Breast epithelium (tissue), 3 donors: ENCODE measurements around the gene SPATA24.

ENCODE experiments used
- CTCF ChIP-seq, 3 donors: fragments of 450-650 bp; IDR thresholded peaks; one replicate each; pipeline ENCODE4 v1.5.1; 2016 to 2017; ENCODE audit warnings: antibody characterized with exemption in 3 of 3, mild to moderate bottlenecking in 3 of 3, moderate library complexity in 3 of 3
- POLR2A ChIP-seq: fragments of 450-650 bp; IDR thresholded peaks from one replicate; pipeline ENCODE4 v1.6.1; 2016; ENCODE audit warnings: antibody characterized with exemption, mild to moderate bottlenecking, moderate library complexity

GRCh38 chr5:139439013-139439903 lies 35.4 kb upstream of the SPATA24 start, which contains the start of gene DNAJC18:
- no peak for TF ChIP-seq CTCF (IDR thresholded peaks at IDR 0.05)
- no peak for TF ChIP-seq POLR2A
